DOHH2 (cell line): ENCODE measurements around the gene SRC.

Experiments
- H3F3A ChIP-seq: fragments of 200-600 bp; sonication (generic), shearing (Covaris generic); 2 replicates; pipeline ENCODE4 v1.6.0; 2016; ENCODE audit warnings: antibody characterized with exemption, mild to moderate bottlenecking; ENCODE audit not compliant: control insufficient read depth, insufficient read depth
- H3K27ac ChIP-seq: fragments of 200-600 bp; sonication (generic); 2 replicates; pipeline ENCODE4 v1.5.1; 2014; ENCODE audit warnings: low read depth, mild to moderate bottlenecking, low read length, moderate library complexity
- H3K27me3 ChIP-seq: fragments of 200-600 bp; sonication (generic); 2 replicates; pipeline ENCODE4 v1.6.1; 2014; ENCODE audit warnings: mild to moderate bottlenecking, low read length, mixed read lengths; ENCODE audit not compliant: control insufficient read depth
- H3K36me3 ChIP-seq: fragments of 200-600 bp; sonication (generic); 2 replicates; pipeline ENCODE4 v1.6.1; 2014; ENCODE audit warnings: mild to moderate bottlenecking, low read length, moderate library complexity, mixed read lengths; ENCODE audit not compliant: control insufficient read depth
- H3K4me1 ChIP-seq: fragments of 200-600 bp; sonication (generic); 2 replicates; pipeline ENCODE4 v1.6.1; 2014; ENCODE audit warnings: mild to moderate bottlenecking, low read length, mixed read lengths; ENCODE audit not compliant: control insufficient read depth
- H3K4me2 ChIP-seq: fragments of 200-600 bp; sonication (generic); 2 replicates; pipeline ENCODE4 v1.6.0; 2014; ENCODE audit warnings: mild to moderate bottlenecking, low read length, moderate library complexity
- H3K4me3 ChIP-seq: fragments of 200-600 bp; sonication (generic); 2 replicates; pipeline ENCODE4 v1.5.1; 2014; ENCODE audit warnings: mild to moderate bottlenecking, low read length, mixed read lengths
- H3K79me2 ChIP-seq: fragments of 200-600 bp; sonication (generic); 2 replicates; pipeline ENCODE4 v1.6.1; 2014; ENCODE audit warnings: mild to moderate bottlenecking, low read length, mixed read lengths; ENCODE audit not compliant: control insufficient read depth
- H3K9me2 ChIP-seq: fragments of 200-600 bp; sonication (generic); replicated peaks from 2 replicates; pipeline ENCODE4 v1.6.1; 2014; ENCODE audit warnings: mild to moderate bottlenecking, low read length, mixed read lengths; ENCODE audit not compliant: control insufficient read depth
- H3K9me3 ChIP-seq: fragments of 200-600 bp; sonication (generic); 2 replicates; pipeline ENCODE4 v1.6.1; 2014; ENCODE audit warnings: antibody characterized with exemption, low read length, mixed read lengths; ENCODE audit not compliant: control insufficient read depth, insufficient read depth
- H4K20me1 ChIP-seq: fragments of 200-600 bp; sonication (generic); 2 replicates; pipeline ENCODE4 v1.6.0; 2014; ENCODE audit warnings: low read depth, mild to moderate bottlenecking, antibody characterized with exemption, low read length, moderate library complexity; ENCODE audit not compliant: control insufficient read depth, insufficient read depth
- EZH2phosphoT487 ChIP-seq: fragments of 200-600 bp; sonication (generic); IDR thresholded peaks from 2 replicates; pipeline ENCODE4 v1.6.1; 2017; ENCODE audit warnings: borderline replicate concordance, mild to moderate bottlenecking, antibody characterized with exemption, low read length, moderate library complexity, mixed read lengths
- TF ChIP-seq, protein P1 (sequence below): fragments of 200-600 bp; sonication (generic); IDR thresholded peaks from one replicate; pipeline ENCODE4 v1.5.1; 2014; ENCODE audit warnings: antibody characterized with exemption, mild to moderate bottlenecking, low read depth, low read length; ENCODE audit not compliant: poor library complexity, severe bottlenecking

The SRC gene

DNA sequence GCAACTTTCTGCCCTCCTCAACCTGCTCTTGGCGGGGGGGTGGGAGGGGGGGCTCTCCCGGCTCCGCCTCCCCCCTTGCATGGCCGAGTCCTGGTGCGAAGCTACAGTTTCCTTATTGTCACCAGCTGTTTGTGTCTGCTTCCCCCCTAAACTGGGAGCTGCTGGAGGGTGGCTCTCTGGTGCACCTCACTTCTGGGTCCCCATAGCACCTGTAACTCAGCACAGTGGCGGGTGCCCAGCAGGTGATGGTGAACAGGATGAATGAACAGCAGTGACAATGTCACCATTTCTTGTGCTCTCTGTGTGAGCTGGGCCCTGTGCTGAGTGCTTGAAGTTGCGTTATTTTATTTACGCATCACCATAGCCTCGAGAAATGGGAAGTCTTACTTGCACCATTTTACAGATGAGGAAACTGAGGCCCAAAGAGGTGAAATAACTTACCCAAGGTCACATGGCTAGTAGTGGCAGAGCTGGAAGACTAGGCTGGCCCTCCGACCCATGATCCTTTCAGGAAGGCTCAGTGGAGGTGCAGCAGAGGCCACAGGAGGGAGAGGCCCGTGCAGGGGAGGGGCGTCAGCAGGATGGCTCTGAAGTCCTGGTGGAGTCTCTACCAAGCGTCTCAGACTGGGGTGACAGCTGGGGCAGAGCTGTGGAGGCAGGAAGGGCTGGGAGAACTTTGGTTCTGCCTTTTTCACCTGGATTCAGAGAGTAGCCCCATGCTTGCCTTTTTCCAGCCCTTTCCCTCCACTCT lies 41.8 kb downstream of the SRC start:
- no peaks in the 10 kb centered on the region for H3K9me2 ChIP-seq
- no peak for TF ChIP-seq EZH2phosphoT487
- TF ChIP-seq, protein P1, sequence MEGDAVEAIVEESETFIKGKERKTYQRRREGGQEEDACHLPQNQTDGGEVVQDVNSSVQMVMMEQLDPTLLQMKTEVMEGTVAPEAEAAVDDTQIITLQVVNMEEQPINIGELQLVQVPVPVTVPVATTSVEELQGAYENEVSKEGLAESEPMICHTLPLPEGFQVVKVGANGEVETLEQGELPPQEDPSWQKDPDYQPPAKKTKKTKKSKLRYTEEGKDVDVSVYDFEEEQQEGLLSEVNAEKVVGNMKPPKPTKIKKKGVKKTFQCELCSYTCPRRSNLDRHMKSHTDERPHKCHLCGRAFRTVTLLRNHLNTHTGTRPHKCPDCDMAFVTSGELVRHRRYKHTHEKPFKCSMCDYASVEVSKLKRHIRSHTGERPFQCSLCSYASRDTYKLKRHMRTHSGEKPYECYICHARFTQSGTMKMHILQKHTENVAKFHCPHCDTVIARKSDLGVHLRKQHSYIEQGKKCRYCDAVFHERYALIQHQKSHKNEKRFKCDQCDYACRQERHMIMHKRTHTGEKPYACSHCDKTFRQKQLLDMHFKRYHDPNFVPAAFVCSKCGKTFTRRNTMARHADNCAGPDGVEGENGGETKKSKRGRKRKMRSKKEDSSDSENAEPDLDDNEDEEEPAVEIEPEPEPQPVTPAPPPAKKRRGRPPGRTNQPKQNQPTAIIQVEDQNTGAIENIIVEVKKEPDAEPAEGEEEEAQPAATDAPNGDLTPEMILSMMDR = no peak
- H3F3A ChIP-seq = no peaks in the 10 kb centered on the region
- H3K9me3 ChIP-seq = no peaks in the 10 kb centered on the region
- H3K4me2 ChIP-seq = no peak overlapping the region
- peaks cover 8% of the 10 kb centered on the region for H3K27me3 ChIP-seq
- H3K36me3 ChIP-seq = no peaks in the 10 kb centered on the region
- H3K79me2 ChIP-seq = no peaks in the 10 kb centered on the region
- H3K4me1 ChIP-seq = peaks cover 3% of the 10 kb centered on the region; the same call in 1 of the 2 replicates
- no peak overlapping the region for H3K4me3 ChIP-seq
- H4K20me1 ChIP-seq = no peaks in the 10 kb centered on the region
- no peak overlapping the region for H3K27ac ChIP-seq

DNA sequence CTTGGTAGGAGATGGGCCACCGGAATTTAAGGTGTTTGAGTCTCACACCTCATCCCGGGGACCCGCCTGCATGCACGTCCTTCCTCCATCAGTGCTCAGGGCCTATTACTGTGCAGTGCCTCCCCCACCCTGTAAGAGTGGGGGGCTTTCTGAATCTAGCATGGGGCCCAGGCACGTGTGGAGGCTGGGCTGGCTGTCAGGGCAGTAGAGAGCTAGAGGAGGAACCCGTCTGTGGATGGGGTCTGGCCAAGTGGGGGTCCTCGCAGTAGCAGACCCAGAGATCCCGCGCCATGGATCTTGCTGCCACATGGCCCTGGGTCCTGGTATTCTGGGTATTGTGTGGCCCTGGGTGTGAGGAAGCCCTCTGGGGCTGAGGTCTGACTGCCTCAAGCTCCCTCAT lies 42.9 kb downstream of the SRC start:
- Histone ChIP-seq H3K9me2 (no peaks in the 10 kb centered on the region), H3F3A (no peaks in the 10 kb centered on the region), H3K4me3 (no peak overlapping the region), H3K27ac (no peak overlapping the region), H3K4me1 (peaks cover 3% of the 10 kb centered on the region; the same call in 1 of the 2 replicates), H3K79me2 (no peaks in the 10 kb centered on the region), H3K9me3 (no peaks in the 10 kb centered on the region), H3K36me3 (no peaks in the 10 kb centered on the region), H3K4me2 (no peak overlapping the region), H4K20me1 (no peaks in the 10 kb centered on the region), H3K27me3 (peaks cover 4% of the 10 kb centered on the region; the same call in 1 of the 2 replicates)
- no peak for TF ChIP-seq EZH2phosphoT487
- TF ChIP-seq, protein P1 = no peak

DNA sequence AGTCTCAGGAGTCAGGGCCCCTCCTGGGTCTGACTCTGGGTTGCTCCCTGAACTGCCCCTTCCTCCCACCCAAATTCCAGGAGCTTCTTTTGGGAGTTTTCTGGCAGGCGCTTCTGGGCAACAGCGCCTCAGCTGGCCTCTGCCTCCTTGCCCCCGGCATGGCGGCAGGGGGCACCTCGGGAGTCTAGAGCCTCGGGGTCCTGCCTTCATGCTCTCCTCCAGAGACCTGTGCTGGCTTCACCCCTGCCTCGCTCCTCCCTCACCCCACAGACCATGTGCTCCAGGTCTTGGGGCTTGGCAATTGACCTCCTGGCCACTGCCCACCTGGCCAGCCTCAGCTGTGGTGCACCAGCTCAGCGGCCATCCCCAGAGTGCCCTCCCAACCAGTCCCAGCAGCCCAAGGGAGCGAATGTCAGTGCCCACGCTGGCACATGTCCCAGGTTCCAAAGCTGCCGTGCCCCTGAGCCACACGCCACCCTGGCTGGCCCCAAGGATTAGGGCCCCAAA lies 43.4 kb downstream of the SRC start:
- Histone ChIP-seq H3K4me3 (no peak overlapping the region), H3F3A (no peaks in the 10 kb centered on the region), H3K27ac (no peak overlapping the region), H4K20me1 (no peaks in the 10 kb centered on the region), H3K9me2 (no peaks in the 10 kb centered on the region), H3K36me3 (no peaks in the 10 kb centered on the region), H3K4me1 (peaks cover 3% of the 10 kb centered on the region; the same call in 1 of the 2 replicates), H3K27me3 (peaks cover 4% of the 10 kb centered on the region; the same call in 1 of the 2 replicates), H3K4me2 (no peak overlapping the region), H3K79me2 (no peaks in the 10 kb centered on the region), H3K9me3 (no peaks in the 10 kb centered on the region)
- no peak for TF ChIP-seq EZH2phosphoT487
- TF ChIP-seq, protein P1 = no peak
